ENCODE results near the gene CELSR1.
"Not testable (repeated sequence)": the region's sequence is repeated elsewhere in the genome, so short reads cannot be mapped to it uniquely, and the experiment has no call there.

DNA sequence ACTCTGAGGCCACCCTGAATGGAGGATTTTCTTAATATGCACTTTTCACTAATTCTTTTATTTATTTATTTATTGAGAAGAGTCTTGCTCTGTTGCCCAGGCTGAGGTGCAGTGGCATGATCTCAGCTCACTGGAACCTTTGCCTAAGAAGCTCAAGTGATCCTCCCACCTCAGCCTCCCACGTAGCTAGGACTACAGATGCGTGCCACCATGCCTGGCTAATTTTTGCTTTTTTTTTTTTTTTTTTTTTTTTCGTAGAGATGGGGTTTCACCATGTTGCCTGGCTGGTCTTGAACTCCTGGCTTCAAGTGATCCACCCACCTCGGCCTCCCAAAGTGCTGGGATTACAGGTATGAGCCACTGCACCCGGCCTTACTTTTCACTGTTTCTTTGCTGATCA is 140.4 kb downstream of the CELSR1 start:
- TF ChIP-seq, protein P1, sequence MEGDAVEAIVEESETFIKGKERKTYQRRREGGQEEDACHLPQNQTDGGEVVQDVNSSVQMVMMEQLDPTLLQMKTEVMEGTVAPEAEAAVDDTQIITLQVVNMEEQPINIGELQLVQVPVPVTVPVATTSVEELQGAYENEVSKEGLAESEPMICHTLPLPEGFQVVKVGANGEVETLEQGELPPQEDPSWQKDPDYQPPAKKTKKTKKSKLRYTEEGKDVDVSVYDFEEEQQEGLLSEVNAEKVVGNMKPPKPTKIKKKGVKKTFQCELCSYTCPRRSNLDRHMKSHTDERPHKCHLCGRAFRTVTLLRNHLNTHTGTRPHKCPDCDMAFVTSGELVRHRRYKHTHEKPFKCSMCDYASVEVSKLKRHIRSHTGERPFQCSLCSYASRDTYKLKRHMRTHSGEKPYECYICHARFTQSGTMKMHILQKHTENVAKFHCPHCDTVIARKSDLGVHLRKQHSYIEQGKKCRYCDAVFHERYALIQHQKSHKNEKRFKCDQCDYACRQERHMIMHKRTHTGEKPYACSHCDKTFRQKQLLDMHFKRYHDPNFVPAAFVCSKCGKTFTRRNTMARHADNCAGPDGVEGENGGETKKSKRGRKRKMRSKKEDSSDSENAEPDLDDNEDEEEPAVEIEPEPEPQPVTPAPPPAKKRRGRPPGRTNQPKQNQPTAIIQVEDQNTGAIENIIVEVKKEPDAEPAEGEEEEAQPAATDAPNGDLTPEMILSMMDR (IDR thresholded peaks at IDR 0.05 in 8 of 11, conservative IDR thresholded peaks at IDR 0.05 in 3 of 11): not testable (repeated sequence)
- not testable (repeated sequence) for TF ChIP-seq POLR2AphosphoS5, POLR2A (IDR thresholded peaks at IDR 0.05)

Measured in spleen (tissue), 7 donors.